ENCODE measurements around the gene OTOG.

The OTOG gene

GRCh38 chr11:17637901-17638300, 90.8 kb downstream of the OTOG start:
- DNase-seq: no peak

- DNase-seq: no peak
Observed at GRCh38 chr11:17638311-17638710, 91.3 kb downstream of the OTOG start.

- DNase-seq: no peak
Observed at GRCh38 chr11:17639091-17639490, 92.0 kb downstream of the OTOG start.

- DNase-seq: no peak
Observed at GRCh38 chr11:17639781-17640180, 92.7 kb downstream of the OTOG start.

- no peak for DNase-seq
Observed at GRCh38 chr11:17640493-17641164, 93.6 kb downstream of the OTOG start.

GRCh38 chr11:17641792-17642350, 94.8 kb downstream of the OTOG start:
- DNase-seq: no peak

- DNase-seq: no peak
Observed at GRCh38 chr11:17642370-17642769, 95.3 kb downstream of the OTOG start.

GRCh38 chr11:17642980-17643379, 95.9 kb downstream of the OTOG start:
- no peak for DNase-seq

GRCh38 chr11:17643506-17644405, 96.7 kb downstream of the OTOG start:
- DNase-seq: no peak

- DNase-seq: no peak
Observed at GRCh38 chr11:17645190-17645970, 98.3 kb downstream of the OTOG start.

GRCh38 chr11:17646451-17647145, 99.5 kb downstream of the OTOG start:
- DNase-seq: no peak

- no peak for DNase-seq
Observed at GRCh38 chr11:17648528-17648927, 101.5 kb downstream of the OTOG start.

GRCh38 chr11:17649261-17649660, 102.2 kb downstream of the OTOG start:
- no peak for DNase-seq

GRCh38 chr11:17649696-17650095, 102.6 kb downstream of the OTOG start:
- DNase-seq: no peak

- no peak for DNase-seq
Observed at GRCh38 chr11:17650127-17650911, 103.3 kb downstream of the OTOG start.

- DNase-seq: no peak
Observed at GRCh38 chr11:17651061-17651460, 104.0 kb downstream of the OTOG start.

GRCh38 chr11:17651681-17652080, 104.6 kb downstream of the OTOG start:
- DNase-seq: no peak

- no peak for DNase-seq
Observed at GRCh38 chr11:17652556-17652955, 105.5 kb downstream of the OTOG start.

- DNase-seq: no peak
Observed at GRCh38 chr11:17653611-17654010, 106.6 kb downstream of the OTOG start.

- no peak for DNase-seq
Observed at GRCh38 chr11:17655682-17656081, 108.6 kb downstream of the OTOG start.

- DNase-seq: no peak
Observed at GRCh38 chr11:17658211-17658610, 111.2 kb downstream of the OTOG start.

GRCh38 chr11:17668166-17668565, 121.1 kb downstream of the OTOG start:
- DNase-seq: no peak

Measured in islet precursor cell (in vitro differentiated cells).